Caco-2 (cell line): Measurements from ENCODE around the gene PMVK. TPM values are rescaled to one million over a fixed set of nuclear protein-coding genes. Genes with fewer than 3 reads are reported as not detected.

Experiments
- BruUV-seq: library from RNA; stranded (reverse); fragments of 400-500 nt; replicated peaks from 2 replicates; lab custom pipeline; 2021; lab: Mats Ljungman, UMichigan
- CTCF ChIA-PET: fragments of 300-600 bp; sonication (Branson Sonifier 250); formaldehyde crosslinking; loops from one replicate; lab custom pipeline; 2022; ENCODE audit warnings: antibody characterized with exemption; lab: Charles Lee
- POLR2A ChIA-PET: fragments of 300-600 bp; sonication (Branson Sonifier 250); formaldehyde crosslinking; loops from one replicate; lab custom pipeline; 2022; ENCODE audit warnings: antibody characterized with exemption; lab: Charles Lee
- DNase-seq, 2 experiments: peaks; one replicate each; pipeline versions ENCODE4 v3.0.0 to v3.0.0-alpha.2; 2020 to 2022
- H3K27me3 ChIP-seq: replicated peaks from 2 replicates; pipeline ENCODE4 v1.6.0; 2011; ENCODE audit warnings: low read length; ENCODE audit not compliant: control insufficient read depth, insufficient read depth
- H3K36me3 ChIP-seq: 2 replicates; pipeline ENCODE4 v1.5.1; 2011; ENCODE audit warnings: low read length; ENCODE audit not compliant: control insufficient read depth, insufficient read depth
- H3K4me1 ChIP-seq: fragments of 250-450 bp; sonication (Bioruptor Pico); 2 replicates; pipeline ENCODE4 v1.5.1; 2020; ENCODE audit warnings: mild to moderate bottlenecking
- H3K4me3 ChIP-seq: 2 replicates; pipeline ENCODE4 v1.5.1; 2011; ENCODE audit warnings: low read depth, mild to moderate bottlenecking, control low read depth, low read length
- H3K9me3 ChIP-seq: fragments of 250-450 bp; sonication (Bioruptor Pico); 2 replicates; pipeline ENCODE4 v1.5.1; 2020; ENCODE audit warnings: mild to moderate bottlenecking, moderate library complexity
- H3K27ac Mint-ChIP-seq: one replicate; pipeline ENCODE4 v1.8.0; 2022; ENCODE audit warnings: mixed read lengths; ENCODE audit not compliant: unreplicated experiment
- H3K27me3 Mint-ChIP-seq: one replicate; pipeline ENCODE4 v1.8.0; 2022; ENCODE audit warnings: mixed read lengths; ENCODE audit not compliant: insufficient read depth, unreplicated experiment
- H3K36me3 Mint-ChIP-seq: one replicate; pipeline ENCODE4 v1.8.0; 2022; ENCODE audit warnings: mild to moderate bottlenecking, mixed read lengths; ENCODE audit not compliant: insufficient read depth, unreplicated experiment
- H3K4me1 Mint-ChIP-seq: one replicate; pipeline ENCODE4 v1.8.0; 2022; ENCODE audit warnings: low read depth, mixed read lengths; ENCODE audit not compliant: unreplicated experiment
- H3K4me3 Mint-ChIP-seq: one replicate; pipeline ENCODE4 v1.8.0; 2022; ENCODE audit warnings: mild to moderate bottlenecking, moderate library complexity, mixed read lengths; ENCODE audit not compliant: unreplicated experiment
- H3K9me3 Mint-ChIP-seq: one replicate; pipeline ENCODE4 v1.8.0; 2022; ENCODE audit warnings: mixed read lengths; ENCODE audit not compliant: unreplicated experiment
- CTCF ChIP-seq, 2 experiments: fragments of 200-600 bp in 1 of 2; IDR thresholded peaks; 1 replicate in 1 of 2; 2 replicates in 1 of 2; pipeline versions ENCODE4 v1.5.1 to v1.8.0; 2011 to 2022; ENCODE audit warnings: antibody characterized with exemption in 1 of 2, control low read depth in 1 of 2, inconsistent platforms in 1 of 2, low read depth in 1 of 2, low read length in 1 of 2, mild to moderate bottlenecking in 1 of 2, moderate library complexity in 1 of 2; ENCODE audit not compliant: insufficient read depth in 1 of 2, severe bottlenecking in 1 of 2, unreplicated experiment in 1 of 2
- intact Hi-C: fragments of 100-400 bp; cut with micrococcal nuclease; formaldehyde crosslinking; loops from one replicate; pipeline ENCODE4 v1.10.0; 2022; ENCODE audit not compliant: unreplicated experiment
- total RNA-seq: library from RNA; stranded (reverse); gene quantifications from 2 replicates; pipeline ENCODE4 v1.2.3, GENCODE V29; 2022

The PMVK gene
- total RNA-seq, 1 experiment from 2014 or later: 25.1 TPM

- H3K4me3 ChIP-seq: 0 out of 2 replicates have a peak within 1 kb of the TSS, but pooled peaks have one; percentile 2
- H3K9me3 Mint-ChIP-seq: no peaks in the 10 kb centered on the region
- H3K27me3 Mint-ChIP-seq: no peaks in the 10 kb centered on the region
- peak within 1 kb of the TSS; percentile 59 for H3K4me3 Mint-ChIP-seq
- peak within 1 kb of the TSS; percentile 17 for H3K27ac Mint-ChIP-seq
- peaks cover 34% of the 10 kb centered on the region for H3K4me1 Mint-ChIP-seq
- H3K36me3 Mint-ChIP-seq: peaks cover 14% of the 10 kb centered on the region
- H3K4me1 ChIP-seq: peaks cover 27% of the 10 kb centered on the region
- peaks cover 4% of the 10 kb centered on the region for H3K36me3 ChIP-seq
- TF ChIP-seq CTCF (IDR thresholded peaks at IDR 0.05; ENCODE audit: insufficient read depth in 1 of 2, low read depth in 1 of 2, low read length in 1 of 2, severe bottlenecking in 1 of 2, unreplicated experiment in 1 of 2): no peak
- BruUV-seq: no TSS peak
- ChIA-PET POLR2A (interaction anchor here (0.6 to 3.7 kb wide), 5 partner anchors 10 to 31 kb away, joined by 3 to 75 read pairs (median 6); partner anchors contain the start of genes FLAD1, PBXIP1 and PYGO2), CTCF (interaction anchor here (0.6 to 1.7 kb wide), 6 partner anchors 15 to 80 kb away, joined by 3 to 10 read pairs (median 6); partner anchors contain the start of genes ADAM15, PBXIP1 and PMVK)
- H3K9me3 ChIP-seq: no peaks in the 10 kb centered on the region
- no peaks in the 10 kb centered on the region for H3K27me3 ChIP-seq
- intact Hi-C loops: loop anchor here (5.0 kb wide), 1 partner anchor 92 kb away; the partner anchor contains the start of gene EFNA4
- peak; percentile 78 to 80 for DNase-seq
These were observed 34.3 kb upstream of the PMVK start, which contains the start of gene SHC1 for GRCh38 chr1:154970631-154971340. Gene SHC1, minus strand, starts transcription at chr1:154970747. Its CDS starts 221 bp downstream, at chr1:154970526.

GRCh38 chr1:154969860-154970452 lies 33.4 kb upstream of the PMVK start:
- Histone ChIP-seq H3K36me3 (peaks cover 5% of the 10 kb centered on the region), H3K4me3 (no peak overlapping the region), H3K4me1 (peaks cover 27% of the 10 kb centered on the region), H3K27me3 (no peaks in the 10 kb centered on the region), H3K9me3 (no peaks in the 10 kb centered on the region)
- H3K36me3 Mint-ChIP-seq: peaks cover 22% of the 10 kb centered on the region
- no peaks in the 10 kb centered on the region for H3K27me3 Mint-ChIP-seq
- ChIA-PET POLR2A (interaction anchor here (1.1 to 1.3 kb wide), 3 partner anchors 9 to 14 kb away, joined by 3 to 11 read pairs (median 6); partner anchors contain the start of genes FLAD1, PBXIP1 and PYGO2), CTCF (interaction anchor here (1.1 to 1.7 kb wide), 5 partner anchors 14 to 81 kb away, joined by 3 to 10 read pairs (median 5); partner anchors contain the start of genes ADAM15, PBXIP1 and PMVK)
- H3K4me1 Mint-ChIP-seq: peaks cover 34% of the 10 kb centered on the region
- no peaks in the 10 kb centered on the region for H3K9me3 Mint-ChIP-seq
- TF ChIP-seq CTCF (IDR thresholded peaks at IDR 0.05; ENCODE audit: insufficient read depth in 1 of 2, low read depth in 1 of 2, low read length in 1 of 2, severe bottlenecking in 1 of 2, unreplicated experiment in 1 of 2): no peak
- intact Hi-C loops: loop anchor here (5.0 kb wide), 1 partner anchor 92 kb away; the partner anchor contains the start of gene EFNA4
- peak overlapping the region; percentile 59 for H3K4me3 Mint-ChIP-seq
- no TSS peak for BruUV-seq
- H3K27ac Mint-ChIP-seq: peak overlapping the region; percentile 17
- no peak for DNase-seq

- peak overlapping the region; percentile 38 for H3K4me3 Mint-ChIP-seq
- Histone ChIP-seq H3K36me3 (peaks cover 5% of the 10 kb centered on the region), H3K4me3 (no peak overlapping the region), H3K4me1 (peaks cover 27% of the 10 kb centered on the region), H3K9me3 (no peaks in the 10 kb centered on the region), H3K27me3 (no peaks in the 10 kb centered on the region)
- no peak for TF ChIP-seq CTCF (IDR thresholded peaks at IDR 0.05; ENCODE audit: insufficient read depth in 1 of 2, low read depth in 1 of 2, low read length in 1 of 2, severe bottlenecking in 1 of 2, unreplicated experiment in 1 of 2)
- no peaks in the 10 kb centered on the region for H3K27me3 Mint-ChIP-seq
- POLR2A ChIA-PET: no interaction called here
- peak overlapping the region; percentile 17 for H3K27ac Mint-ChIP-seq
- BruUV-seq: no TSS peak
- CTCF ChIA-PET: no interaction called here
- no peak for DNase-seq
- intact Hi-C loops: no loop called here
- H3K9me3 Mint-ChIP-seq: no peaks in the 10 kb centered on the region
- peaks cover 23% of the 10 kb centered on the region for H3K36me3 Mint-ChIP-seq
- peaks cover 34% of the 10 kb centered on the region for H3K4me1 Mint-ChIP-seq
These were observed 32.7 kb upstream of the PMVK start for GRCh38 chr1:154969246-154969645.
